A673 (cell line): Measurements from ENCODE around the gene SLMAP.

Experiments
- CTCF ChIP-seq: fragments of 300-800, 200-600 bp; sonication (generic); conservative IDR thresholded peaks from 2 replicates; pipeline ENCODE4 v1.5.1; 2017; ENCODE audit warnings: low read depth, mild to moderate bottlenecking, antibody characterized with exemption, low read length, moderate library complexity, mixed read lengths
- EZH2 ChIP-seq: fragments of 200-600 bp; sonication (generic); IDR thresholded peaks from 2 replicates; pipeline ENCODE4 v1.6.1; 2017; ENCODE audit warnings: borderline replicate concordance, low read depth, mild to moderate bottlenecking, mixed read lengths, antibody characterized with exemption, low read length; ENCODE audit not compliant: poor library complexity, severe bottlenecking

GRCh38 chr3:57968501-57968900 is 212.4 kb downstream of the SLMAP start:
- TF ChIP-seq CTCF (no peak), EZH2 (no peak)
